ENCODE measurements around the gene MORN1.

MORN1 gene

GRCh38 chr1:2354511-2355372, 36.6 kb downstream of the MORN1 start:
- H3K9me3 ChIP-seq (ENCODE audit: control insufficient read depth, insufficient read depth, low read depth, low read length), result no peaks in the 10 kb centered on the region
- H3K9ac ChIP-seq (ENCODE audit: low read length), result no peak overlapping the region
- H3K27ac ChIP-seq (ENCODE audit: low read depth, low read length), result no peak overlapping the region
- no peaks in the 10 kb centered on the region for H3K27me3 ChIP-seq (ENCODE audit: control insufficient read depth, insufficient read depth, low read length)
- no peak overlapping the region for H3K4me3 ChIP-seq (ENCODE audit: low read depth, low read length)
- H3K36me3 ChIP-seq (ENCODE audit: control insufficient read depth, insufficient read depth, low read length), result no peaks in the 10 kb centered on the region
- no peaks in the 10 kb centered on the region for H3K4me1 ChIP-seq (ENCODE audit: control insufficient read depth, insufficient read depth, low read length)

- no peak overlapping the region for H3K4me3 ChIP-seq (ENCODE audit: low read depth, low read length)
- H3K9me3 ChIP-seq (ENCODE audit: control insufficient read depth, insufficient read depth, low read depth, low read length), result no peaks in the 10 kb centered on the region
- H3K36me3 ChIP-seq (ENCODE audit: control insufficient read depth, insufficient read depth, low read length), result no peaks in the 10 kb centered on the region
- no peaks in the 10 kb centered on the region for H3K27me3 ChIP-seq (ENCODE audit: control insufficient read depth, insufficient read depth, low read length)
- no peaks in the 10 kb centered on the region for H3K4me1 ChIP-seq (ENCODE audit: control insufficient read depth, insufficient read depth, low read length)
- no peak overlapping the region for H3K9ac ChIP-seq (ENCODE audit: low read length)
- no peak overlapping the region for H3K27ac ChIP-seq (ENCODE audit: low read depth, low read length)
These were observed 37.6 kb downstream of the MORN1 start for GRCh38 chr1:2353551-2354438.

DNA sequence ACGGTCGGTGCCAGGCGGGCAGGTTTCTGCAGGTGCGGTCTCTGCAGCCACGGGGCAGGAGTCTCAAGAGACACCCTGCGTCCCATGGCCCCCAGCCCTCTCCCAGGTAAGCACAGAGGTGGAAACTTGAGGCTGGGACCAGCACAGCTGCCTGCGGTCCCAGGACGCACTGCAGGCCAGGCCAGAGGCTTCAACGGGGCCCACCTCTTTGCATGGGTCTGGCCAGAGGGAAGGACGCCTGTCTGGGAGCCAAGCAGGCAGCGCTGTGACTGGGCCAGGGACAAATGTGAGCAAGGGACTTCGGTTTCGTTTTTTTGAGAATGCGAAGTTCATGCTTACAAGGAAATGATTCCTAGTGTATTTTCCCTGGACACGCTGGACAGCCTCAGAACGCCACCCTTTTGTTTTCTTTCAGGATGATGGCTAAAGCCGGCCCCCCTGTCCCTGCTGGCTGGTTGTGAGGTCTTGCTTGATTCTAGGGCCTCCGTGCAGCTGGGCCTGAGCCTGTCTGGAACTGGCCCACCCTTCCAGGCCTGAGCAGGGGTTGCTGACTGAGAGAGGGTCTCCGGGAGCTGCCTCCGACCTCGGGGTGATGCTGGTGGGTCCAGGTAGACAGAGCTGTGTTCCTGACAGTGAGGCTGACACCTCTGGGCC, 38.3 kb downstream of the MORN1 start:
- H3K27me3 ChIP-seq (ENCODE audit: control insufficient read depth, insufficient read depth, low read length), result no peaks in the 10 kb centered on the region
- H3K9me3 ChIP-seq (ENCODE audit: control insufficient read depth, insufficient read depth, low read depth, low read length), result no peaks in the 10 kb centered on the region
- no peak overlapping the region for H3K27ac ChIP-seq (ENCODE audit: low read depth, low read length)
- no peaks in the 10 kb centered on the region for H3K36me3 ChIP-seq (ENCODE audit: control insufficient read depth, insufficient read depth, low read length)
- no peak overlapping the region for H3K9ac ChIP-seq (ENCODE audit: low read length)
- no peaks in the 10 kb centered on the region for H3K4me1 ChIP-seq (ENCODE audit: control insufficient read depth, insufficient read depth, low read length)
- no peak overlapping the region for H3K4me3 ChIP-seq (ENCODE audit: low read depth, low read length)

- H3K27me3 ChIP-seq (ENCODE audit: control insufficient read depth, insufficient read depth, low read length), result no peaks in the 10 kb centered on the region
- no peaks in the 10 kb centered on the region for H3K36me3 ChIP-seq (ENCODE audit: control insufficient read depth, insufficient read depth, low read length)
- no peak overlapping the region for H3K27ac ChIP-seq (ENCODE audit: low read depth, low read length)
- no peaks in the 10 kb centered on the region for H3K9me3 ChIP-seq (ENCODE audit: control insufficient read depth, insufficient read depth, low read depth, low read length)
- no peak overlapping the region for H3K9ac ChIP-seq (ENCODE audit: low read length)
- no peak overlapping the region for H3K4me3 ChIP-seq (ENCODE audit: low read depth, low read length)
- no peaks in the 10 kb centered on the region for H3K4me1 ChIP-seq (ENCODE audit: control insufficient read depth, insufficient read depth, low read length)
These were observed 38.9 kb downstream of the MORN1 start for GRCh38 chr1:2352341-2352896.

GRCh38 chr1:2351723-2352122, 39.6 kb downstream of the MORN1 start:
- Histone ChIP-seq H3K9me3 (ENCODE audit: control insufficient read depth, insufficient read depth, low read depth, low read length) (no peaks in the 10 kb centered on the region), H3K27ac (ENCODE audit: low read depth, low read length) (no peak overlapping the region), H3K27me3 (ENCODE audit: control insufficient read depth, insufficient read depth, low read length) (no peaks in the 10 kb centered on the region), H3K36me3 (ENCODE audit: control insufficient read depth, insufficient read depth, low read length) (no peaks in the 10 kb centered on the region), H3K9ac (ENCODE audit: low read length) (no peak overlapping the region), H3K4me1 (ENCODE audit: control insufficient read depth, insufficient read depth, low read length) (no peaks in the 10 kb centered on the region), H3K4me3 (ENCODE audit: low read depth, low read length) (no peak overlapping the region)

GRCh38 chr1:2350911-2351655, 40.3 kb downstream of the MORN1 start:
- Histone ChIP-seq H3K9me3 (ENCODE audit: control insufficient read depth, insufficient read depth, low read depth, low read length) (no peaks in the 10 kb centered on the region), H3K4me3 (ENCODE audit: low read depth, low read length) (no peak overlapping the region), H3K27ac (ENCODE audit: low read depth, low read length) (no peak overlapping the region), H3K36me3 (ENCODE audit: control insufficient read depth, insufficient read depth, low read length) (no peaks in the 10 kb centered on the region), H3K27me3 (ENCODE audit: control insufficient read depth, insufficient read depth, low read length) (no peaks in the 10 kb centered on the region), H3K9ac (ENCODE audit: low read length) (no peak overlapping the region), H3K4me1 (ENCODE audit: control insufficient read depth, insufficient read depth, low read length) (no peaks in the 10 kb centered on the region)

DNA sequence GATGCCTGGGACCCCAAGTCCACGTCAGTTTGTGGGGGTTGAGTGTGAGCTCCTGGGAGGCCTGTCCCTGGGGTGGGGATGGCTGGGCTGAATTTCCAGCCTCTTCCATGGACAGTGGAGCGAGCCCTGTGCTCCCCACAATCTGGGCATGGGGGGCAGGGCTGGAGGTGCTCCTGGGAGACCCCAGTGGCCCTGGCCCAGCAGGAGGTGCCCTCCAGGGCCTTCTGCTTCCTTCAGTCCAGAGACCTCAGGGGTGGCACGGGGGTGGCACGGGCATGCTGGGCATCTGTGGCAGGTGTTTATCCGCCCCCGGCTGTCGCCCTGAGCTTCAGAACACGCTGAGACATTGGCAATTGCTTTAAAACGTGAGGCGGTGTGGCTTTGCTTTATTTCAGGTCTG, 40.9 kb downstream of the MORN1 start:
- no peaks in the 10 kb centered on the region for H3K27me3 ChIP-seq (ENCODE audit: control insufficient read depth, insufficient read depth, low read length)

GRCh38 chr1:2349806-2350205, 41.5 kb downstream of the MORN1 start:
- Histone ChIP-seq H3K9ac (ENCODE audit: low read length) (no peak overlapping the region), H3K4me1 (ENCODE audit: control insufficient read depth, insufficient read depth, low read length) (no peaks in the 10 kb centered on the region), H3K9me3 (ENCODE audit: control insufficient read depth, insufficient read depth, low read depth, low read length) (no peaks in the 10 kb centered on the region), H3K4me3 (ENCODE audit: low read depth, low read length) (no peak overlapping the region), H3K27ac (ENCODE audit: low read depth, low read length) (no peak overlapping the region), H3K27me3 (ENCODE audit: control insufficient read depth, insufficient read depth, low read length) (no peaks in the 10 kb centered on the region), H3K36me3 (ENCODE audit: control insufficient read depth, insufficient read depth, low read length) (no peaks in the 10 kb centered on the region)

More for the DNA sequence above, 40.9 kb downstream of the MORN1 start:
- H3K4me1 ChIP-seq (ENCODE audit: control insufficient read depth, insufficient read depth, low read length), result no peaks in the 10 kb centered on the region
- no peak overlapping the region for H3K9ac ChIP-seq (ENCODE audit: low read length)
- H3K4me3 ChIP-seq (ENCODE audit: low read depth, low read length), result no peak overlapping the region
- no peaks in the 10 kb centered on the region for H3K9me3 ChIP-seq (ENCODE audit: control insufficient read depth, insufficient read depth, low read depth, low read length)
- H3K36me3 ChIP-seq (ENCODE audit: control insufficient read depth, insufficient read depth, low read length), result no peaks in the 10 kb centered on the region
- no peak overlapping the region for H3K27ac ChIP-seq (ENCODE audit: low read depth, low read length)

- Histone ChIP-seq H3K27ac (ENCODE audit: low read depth, low read length) (no peak overlapping the region), H3K9me3 (ENCODE audit: control insufficient read depth, insufficient read depth, low read depth, low read length) (no peaks in the 10 kb centered on the region), H3K9ac (ENCODE audit: low read length) (no peak overlapping the region), H3K36me3 (ENCODE audit: control insufficient read depth, insufficient read depth, low read length) (no peaks in the 10 kb centered on the region), H3K4me3 (ENCODE audit: low read depth, low read length) (no peak overlapping the region), H3K4me1 (ENCODE audit: control insufficient read depth, insufficient read depth, low read length) (no peaks in the 10 kb centered on the region), H3K27me3 (ENCODE audit: control insufficient read depth, insufficient read depth, low read length) (no peaks in the 10 kb centered on the region)
These were observed 42.7 kb downstream of the MORN1 start for GRCh38 chr1:2348346-2349325.

Data from HUES6 (cell line).